T-helper 1 cell treated with Interleukin-12 subunit alpha and Interleukin-12 subunit beta and Interleukin-4 antibody, amounts not matched to agents 30 μg/mL and 1 μg/mL, for 36 hours (primary cell): ENCODE results near the gene SPRR2D.
"Not testable (repeated sequence)": the region's sequence is repeated elsewhere in the genome, so short reads cannot be mapped to it uniquely, and the experiment has no call there.

ENCODE experiments used
- H3K27ac Mint-ChIP-seq: one replicate; pipeline ENCODE4 v1.8.0; 2021; ENCODE audit warnings: mild to moderate bottlenecking, mixed read lengths
- H3K27me3 Mint-ChIP-seq: one replicate; pipeline ENCODE4 v1.8.0; 2021; ENCODE audit warnings: low read depth, mixed read lengths
- H3K36me3 Mint-ChIP-seq: one replicate; pipeline ENCODE4 v1.8.0; 2021; ENCODE audit warnings: low read depth, mixed read lengths
- H3K4me1 Mint-ChIP-seq: one replicate; pipeline ENCODE4 v1.8.0; 2021; ENCODE audit warnings: low read depth, mixed read lengths
- H3K4me3 Mint-ChIP-seq: one replicate; pipeline ENCODE4 v1.8.0; 2021; ENCODE audit warnings: mild to moderate bottlenecking, moderate library complexity, mixed read lengths
- H3K9me3 Mint-ChIP-seq: one replicate; pipeline ENCODE4 v1.8.0; 2021; ENCODE audit warnings: mixed read lengths

Gene SPRR2D

DNA sequence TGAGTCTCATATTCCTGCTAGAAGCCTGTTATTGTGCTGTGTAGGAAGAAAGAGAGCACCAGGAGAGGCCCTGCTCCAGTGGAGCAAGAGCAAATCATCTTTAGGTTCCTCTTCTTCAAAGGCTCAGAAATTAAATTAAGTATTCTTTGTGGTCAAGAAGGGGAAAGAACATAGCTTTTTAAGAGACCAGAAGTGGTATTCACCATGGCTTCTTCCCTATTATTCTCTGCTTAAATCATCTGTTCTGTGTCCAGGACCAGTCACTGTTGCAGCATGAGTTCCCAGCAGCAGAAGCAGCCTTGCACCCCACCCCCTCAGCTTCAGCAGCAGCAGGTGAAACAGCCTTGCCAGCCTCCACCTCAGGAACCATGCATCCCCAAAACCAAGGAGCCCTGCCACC is 8.8 kb downstream of the SPRR2D start:
- H3K9me3 Mint-ChIP-seq = no peaks in the 10 kb centered on the region

DNA sequence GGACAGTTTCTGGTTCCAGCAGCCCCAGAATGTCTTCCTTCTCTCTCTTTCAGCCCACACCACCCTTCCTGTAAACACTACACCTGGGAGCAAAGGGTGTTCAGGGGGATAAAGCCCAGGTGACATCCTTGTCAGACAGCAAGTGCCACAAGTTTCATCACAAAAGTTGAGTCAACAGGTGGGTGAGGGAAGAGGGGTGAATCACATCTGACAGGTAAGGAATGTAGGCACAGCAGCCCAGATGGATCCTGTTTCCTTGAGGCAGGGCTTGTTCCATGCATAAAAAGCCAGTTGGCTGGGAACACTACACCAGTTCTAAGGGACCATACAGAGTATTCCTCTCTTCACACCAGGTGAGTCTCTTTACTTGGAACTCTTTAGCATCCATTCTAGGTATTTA is 10.0 kb downstream of the SPRR2D start, which contains the start of gene SPRR1B:
Gene SPRR1B, plus strand, starts transcription at position 309 of the 400 bp plus-strand sequence. CDS start 1,143 bp downstream, outside the sequence.
- Mint-ChIP-seq H3K36me3 (no peaks in the 10 kb centered on the region), H3K9me3 (no peaks in the 10 kb centered on the region), H3K27ac (no peak within 1 kb of the TSS), H3K27me3 (no peaks in the 10 kb centered on the region), H3K4me1 (no peaks in the 10 kb centered on the region), H3K4me3 (no peak within 1 kb of the TSS)

More for the DNA sequence above, 8.8 kb downstream of the SPRR2D start:
- Mint-ChIP-seq H3K27ac (no peak overlapping the region), H3K4me1 (no peaks in the 10 kb centered on the region), H3K4me3 (no peak overlapping the region), H3K36me3 (no peaks in the 10 kb centered on the region), H3K27me3 (no peaks in the 10 kb centered on the region)

DNA sequence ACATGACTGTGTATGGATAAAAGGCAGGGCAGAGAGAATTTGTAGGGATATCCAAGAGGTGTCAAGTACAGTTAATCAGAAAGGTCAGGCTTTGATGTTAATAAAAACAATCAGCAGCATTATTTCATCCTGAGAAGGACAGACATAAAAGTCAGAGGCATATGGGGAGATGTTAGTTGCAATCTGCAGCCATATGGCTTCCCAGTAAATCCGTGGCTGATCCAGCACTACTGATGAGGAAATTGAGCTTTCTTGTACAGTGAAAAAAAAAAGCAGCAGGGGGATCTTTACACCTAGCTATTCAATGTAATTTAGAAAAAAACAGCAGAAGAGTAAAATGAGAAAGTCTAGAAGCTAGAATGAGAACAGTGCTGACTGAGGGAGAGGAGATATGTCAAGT is 12.2 kb downstream of the SPRR2D start:
- no peak overlapping the region for H3K27ac Mint-ChIP-seq
- H3K4me1 Mint-ChIP-seq = no peaks in the 10 kb centered on the region
- no peaks in the 10 kb centered on the region for H3K9me3 Mint-ChIP-seq
- H3K27me3 Mint-ChIP-seq = no peaks in the 10 kb centered on the region
- no peak overlapping the region for H3K4me3 Mint-ChIP-seq
- no peaks in the 10 kb centered on the region for H3K36me3 Mint-ChIP-seq

DNA sequence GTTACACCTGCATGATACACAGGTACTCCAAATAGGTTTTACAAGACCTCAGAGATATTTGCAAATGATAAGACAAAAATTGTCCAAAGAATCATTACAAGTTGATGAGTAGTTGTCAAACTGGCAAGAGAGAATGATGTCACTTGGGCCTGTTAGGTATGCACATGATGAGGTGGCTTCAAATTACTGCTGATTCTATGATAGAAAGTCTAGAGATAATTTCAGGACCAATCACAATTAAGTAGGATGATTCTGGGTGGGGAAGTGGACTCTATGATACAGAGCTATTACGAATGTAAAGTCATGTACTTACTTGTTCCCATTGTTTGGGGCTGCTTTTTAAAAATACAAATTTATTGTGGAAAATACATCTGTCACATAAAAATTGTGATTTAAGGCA is 15.1 kb downstream of the SPRR2D start:
- no peaks in the 10 kb centered on the region for H3K27me3 Mint-ChIP-seq
- no peaks in the 10 kb centered on the region for H3K36me3 Mint-ChIP-seq
- no peaks in the 10 kb centered on the region for H3K4me1 Mint-ChIP-seq
- H3K27ac Mint-ChIP-seq = no peak overlapping the region
- no peak overlapping the region for H3K4me3 Mint-ChIP-seq
- H3K9me3 Mint-ChIP-seq = no peaks in the 10 kb centered on the region

DNA sequence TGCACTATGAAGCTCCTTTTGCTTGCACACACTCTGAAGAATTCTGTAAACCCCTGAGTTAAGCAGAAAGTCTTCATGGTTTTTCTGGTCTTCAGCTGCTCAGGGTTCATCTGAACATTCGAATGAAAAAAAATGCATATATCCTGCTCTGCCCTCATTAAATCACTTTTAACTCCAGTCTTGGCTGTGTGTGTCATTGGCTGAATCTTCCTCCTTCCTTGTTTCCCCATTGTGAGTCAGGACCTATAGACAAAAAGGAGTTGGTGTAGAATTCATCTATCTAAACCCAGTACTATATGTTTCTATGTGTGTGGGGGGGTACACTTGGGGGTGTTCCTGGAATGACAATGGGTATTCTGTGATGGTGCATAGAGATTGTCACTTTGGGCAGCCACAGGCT is 16.5 kb downstream of the SPRR2D start:
- Mint-ChIP-seq H3K4me1 (no peaks in the 10 kb centered on the region), H3K4me3 (no peak overlapping the region), H3K36me3 (no peaks in the 10 kb centered on the region), H3K27ac (no peak overlapping the region), H3K9me3 (no peaks in the 10 kb centered on the region), H3K27me3 (no peaks in the 10 kb centered on the region)

DNA sequence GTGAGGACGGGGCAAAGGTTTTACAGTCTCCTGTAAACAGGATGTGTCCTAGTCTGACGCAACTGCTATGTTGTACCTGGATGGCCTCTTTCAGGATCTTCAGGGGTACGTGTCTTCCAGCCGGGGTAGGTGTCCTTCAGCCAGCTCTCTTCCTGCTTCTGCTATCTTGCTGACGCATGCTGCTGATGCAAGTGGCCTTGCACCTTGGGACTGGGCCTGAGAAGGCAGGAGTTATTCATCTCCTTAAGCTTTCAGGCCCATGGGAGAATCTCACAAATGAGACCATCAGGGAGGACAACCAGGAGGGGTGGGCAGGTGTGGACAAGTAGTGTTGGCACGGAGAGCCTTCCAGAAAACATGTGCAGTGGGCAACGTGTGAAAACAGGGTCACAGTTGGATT is 17.8 kb downstream of the SPRR2D start:
- H3K27me3 Mint-ChIP-seq = no peaks in the 10 kb centered on the region
- H3K9me3 Mint-ChIP-seq = no peaks in the 10 kb centered on the region
- H3K27ac Mint-ChIP-seq = no peak overlapping the region
- no peak overlapping the region for H3K4me3 Mint-ChIP-seq
- no peaks in the 10 kb centered on the region for H3K4me1 Mint-ChIP-seq
- no peaks in the 10 kb centered on the region for H3K36me3 Mint-ChIP-seq

DNA sequence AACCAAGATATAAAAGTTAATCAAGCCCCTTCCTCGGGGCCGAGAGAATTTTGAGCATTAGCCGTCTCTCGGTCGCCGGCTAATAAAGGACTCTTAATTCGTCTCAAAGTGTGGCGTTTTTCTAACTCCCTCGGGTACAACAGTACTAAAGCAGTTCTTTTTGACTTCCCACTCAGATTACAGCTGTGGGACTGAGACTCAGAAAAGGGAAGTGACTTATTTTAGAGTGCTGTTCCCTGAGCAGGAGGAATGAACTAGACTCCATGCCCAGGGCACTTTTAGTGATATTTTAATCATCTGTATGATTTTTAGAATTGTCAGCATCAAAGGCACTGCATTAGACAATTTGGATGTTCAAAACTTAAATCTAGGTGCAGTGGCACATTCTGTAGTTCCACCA is 18.6 kb downstream of the SPRR2D start:
- not testable (repeated sequence) for H3K27ac Mint-ChIP-seq

DNA sequence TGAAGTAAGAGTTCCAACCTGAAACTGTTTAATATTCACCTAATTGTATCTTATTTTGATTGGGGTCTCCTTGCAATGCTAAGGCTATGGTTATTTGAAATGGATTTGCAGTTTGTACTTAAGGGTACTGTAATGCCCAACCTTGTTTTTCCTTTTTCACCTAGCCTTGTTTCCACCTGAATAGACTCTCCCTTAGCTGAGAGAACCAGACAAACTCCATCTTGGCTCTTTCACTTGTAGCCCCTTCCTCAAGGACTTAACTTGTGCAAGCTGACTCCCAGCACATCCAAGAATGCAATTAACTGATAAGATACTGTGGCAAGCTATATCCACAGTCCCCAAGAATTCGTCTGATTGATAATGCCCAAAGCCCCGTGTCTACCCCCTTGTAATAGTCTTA is 19.1 kb downstream of the SPRR2D start:
- H3K36me3 Mint-ChIP-seq, H3K27me3 Mint-ChIP-seq, H3K27ac Mint-ChIP-seq, H3K4me1 Mint-ChIP-seq, H3K9me3 Mint-ChIP-seq, H3K4me3 Mint-ChIP-seq: not testable (repeated sequence)

More for the DNA sequence above, 18.6 kb downstream of the SPRR2D start:
- not testable (repeated sequence) for H3K4me3 Mint-ChIP-seq, H3K36me3 Mint-ChIP-seq, H3K27me3 Mint-ChIP-seq, H3K9me3 Mint-ChIP-seq, H3K4me1 Mint-ChIP-seq

DNA sequence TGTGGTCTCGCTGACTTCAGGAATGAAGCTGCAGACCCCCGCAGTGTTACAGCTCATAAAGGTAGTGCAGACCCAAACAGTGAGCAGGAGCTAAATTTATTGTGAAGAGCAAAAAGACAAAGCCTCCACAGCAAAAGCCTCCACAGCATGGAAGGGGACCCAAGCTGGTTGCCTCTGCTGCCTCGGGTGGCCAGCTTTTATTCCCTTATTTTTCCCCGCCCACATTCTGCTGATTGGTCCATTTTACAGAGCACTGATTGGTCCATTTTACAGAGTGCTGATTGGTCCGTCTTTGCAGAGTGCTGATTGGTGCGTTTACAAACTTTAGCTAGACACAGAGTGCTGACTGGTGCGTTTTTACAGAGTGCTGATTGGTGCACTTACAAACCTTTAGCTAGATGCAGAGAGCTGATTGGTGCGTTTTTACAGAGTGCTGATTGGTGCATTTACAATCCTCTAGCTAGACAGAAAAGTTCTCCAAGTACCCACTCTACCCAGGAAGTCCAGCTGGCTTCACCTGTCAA is 29.6 kb downstream of the SPRR2D start:
- H3K27ac Mint-ChIP-seq, H3K27me3 Mint-ChIP-seq, H3K4me3 Mint-ChIP-seq, H3K9me3 Mint-ChIP-seq, H3K4me1 Mint-ChIP-seq, H3K36me3 Mint-ChIP-seq: not testable (repeated sequence)

DNA sequence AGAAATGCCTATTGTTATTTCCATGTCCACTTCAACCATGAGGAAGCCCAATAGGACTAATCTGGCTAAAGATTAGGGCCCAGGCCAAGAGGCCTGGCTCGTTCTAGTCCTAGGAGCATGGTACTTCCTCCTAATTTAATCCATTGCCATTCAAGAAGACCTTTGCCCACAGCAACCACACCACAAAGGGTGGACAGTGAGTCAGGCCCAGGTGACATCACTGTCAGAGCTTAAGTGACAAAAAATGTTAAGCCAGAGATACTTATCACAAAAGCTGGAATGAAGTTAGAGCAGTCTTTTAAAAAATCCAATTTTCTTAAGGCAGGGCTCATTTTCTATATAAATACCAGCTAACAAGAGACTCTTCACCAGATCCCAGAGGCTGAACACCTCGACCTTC is 39.5 kb downstream of the SPRR2D start, which contains the start of gene SPRR3:
Gene SPRR3, plus strand, starts transcription at position 368 of the 400 bp plus-strand sequence. CDS start 1,272 bp downstream, outside the sequence.
- H3K9me3 Mint-ChIP-seq = no peaks in the 10 kb centered on the region
- H3K27ac Mint-ChIP-seq = no peak within 1 kb of the TSS
- no peaks in the 10 kb centered on the region for H3K4me1 Mint-ChIP-seq
- H3K36me3 Mint-ChIP-seq = no peaks in the 10 kb centered on the region
- H3K27me3 Mint-ChIP-seq = no peaks in the 10 kb centered on the region
- H3K4me3 Mint-ChIP-seq = no peak within 1 kb of the TSS

DNA sequence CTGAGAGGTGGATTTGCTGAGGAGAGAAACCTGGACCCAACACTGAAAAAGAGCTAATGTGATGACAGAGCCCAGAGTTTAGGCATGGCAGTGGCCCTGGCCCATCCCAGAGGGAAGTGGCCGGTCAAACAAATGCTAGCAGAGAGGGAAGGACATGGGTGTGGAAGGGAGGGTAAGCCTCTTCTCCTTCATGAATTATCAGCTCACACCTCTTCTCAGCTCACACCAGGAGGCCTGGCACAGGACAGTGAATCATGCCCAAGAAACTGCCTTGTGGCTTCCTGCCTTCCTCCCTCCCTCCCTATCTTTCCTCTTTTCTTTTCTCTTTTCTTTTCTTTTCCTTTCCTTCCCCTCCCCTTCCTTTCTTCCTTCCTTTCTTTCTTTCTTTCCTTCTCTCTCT is 40.6 kb downstream of the SPRR2D start:
- H3K9me3 Mint-ChIP-seq = no peaks in the 10 kb centered on the region
- no peak overlapping the region for H3K4me3 Mint-ChIP-seq
- no peaks in the 10 kb centered on the region for H3K4me1 Mint-ChIP-seq
- H3K27ac Mint-ChIP-seq = no peak overlapping the region
- peaks cover 2% of the 10 kb centered on the region for H3K27me3 Mint-ChIP-seq
- H3K36me3 Mint-ChIP-seq = no peaks in the 10 kb centered on the region

DNA sequence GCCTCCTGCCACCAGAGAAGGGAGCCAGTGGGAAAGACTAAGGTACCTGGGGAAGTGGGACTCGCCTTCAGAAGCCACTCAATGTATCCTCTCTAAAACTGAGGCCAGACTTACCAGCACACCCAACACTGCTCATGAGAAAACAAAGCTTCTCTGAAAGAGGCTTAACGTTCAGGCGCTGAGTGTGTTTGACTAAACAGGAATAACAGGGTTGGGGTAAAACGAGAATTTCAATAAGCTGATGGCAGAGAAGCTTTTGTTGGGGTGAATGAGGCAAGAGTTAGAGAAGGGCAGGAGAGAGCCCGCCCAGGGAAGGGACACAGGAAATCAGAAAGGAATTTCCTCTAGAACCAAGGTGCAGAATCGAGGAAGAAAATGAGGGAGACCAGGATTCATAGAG is 41.1 kb downstream of the SPRR2D start:
- no peaks in the 10 kb centered on the region for H3K4me1 Mint-ChIP-seq
- H3K4me3 Mint-ChIP-seq = no peak overlapping the region
- H3K27me3 Mint-ChIP-seq = peaks cover 6% of the 10 kb centered on the region
- no peaks in the 10 kb centered on the region for H3K36me3 Mint-ChIP-seq
- H3K27ac Mint-ChIP-seq = no peak overlapping the region
- no peaks in the 10 kb centered on the region for H3K9me3 Mint-ChIP-seq

DNA sequence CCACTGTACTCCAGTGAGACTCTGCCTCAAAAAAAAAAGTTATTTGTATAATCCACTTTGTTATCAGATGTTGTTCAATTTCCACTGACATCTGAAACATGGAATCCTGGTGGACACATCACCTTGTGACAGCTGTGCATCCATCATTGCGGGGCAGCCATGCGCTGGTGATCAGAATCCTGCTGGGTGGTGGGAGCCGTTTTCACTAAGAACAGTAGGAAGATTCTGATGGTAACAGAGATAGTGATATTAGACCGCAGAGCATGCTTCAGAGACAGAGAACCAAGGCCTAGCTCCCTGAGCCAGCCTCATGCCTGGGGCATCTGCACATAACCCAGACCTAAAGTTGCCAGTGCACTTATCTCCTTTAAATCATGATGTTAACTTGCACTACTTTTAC is 42.4 kb downstream of the SPRR2D start:
- Mint-ChIP-seq H3K27ac (no peak overlapping the region), H3K4me1 (no peaks in the 10 kb centered on the region), H3K27me3 (peaks cover 9% of the 10 kb centered on the region), H3K36me3 (no peaks in the 10 kb centered on the region), H3K4me3 (no peak overlapping the region), H3K9me3 (no peaks in the 10 kb centered on the region)

DNA sequence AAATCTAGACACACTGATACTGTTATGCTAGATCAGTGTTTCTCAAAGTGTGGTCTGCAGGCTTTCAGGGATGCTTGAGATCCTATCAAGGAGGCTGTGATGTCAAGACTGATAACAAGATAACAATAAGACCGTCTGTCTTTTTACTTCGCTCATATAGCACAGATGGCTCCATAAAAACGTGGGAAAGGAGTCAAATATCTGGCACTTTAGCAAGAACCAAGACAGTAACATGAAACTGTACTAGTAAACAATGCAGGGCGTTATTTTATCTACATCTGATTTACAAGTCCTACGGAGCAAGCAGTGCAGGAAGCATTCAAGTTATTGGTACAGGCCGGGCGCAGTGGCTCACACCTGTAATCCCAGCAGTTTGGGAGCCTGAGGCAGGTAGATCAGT is 43.0 kb downstream of the SPRR2D start:
- H3K27ac Mint-ChIP-seq = no peak overlapping the region
- no peaks in the 10 kb centered on the region for H3K4me1 Mint-ChIP-seq
- no peak overlapping the region for H3K4me3 Mint-ChIP-seq
- H3K27me3 Mint-ChIP-seq = peaks cover 9% of the 10 kb centered on the region
- no peaks in the 10 kb centered on the region for H3K9me3 Mint-ChIP-seq
- no peaks in the 10 kb centered on the region for H3K36me3 Mint-ChIP-seq

DNA sequence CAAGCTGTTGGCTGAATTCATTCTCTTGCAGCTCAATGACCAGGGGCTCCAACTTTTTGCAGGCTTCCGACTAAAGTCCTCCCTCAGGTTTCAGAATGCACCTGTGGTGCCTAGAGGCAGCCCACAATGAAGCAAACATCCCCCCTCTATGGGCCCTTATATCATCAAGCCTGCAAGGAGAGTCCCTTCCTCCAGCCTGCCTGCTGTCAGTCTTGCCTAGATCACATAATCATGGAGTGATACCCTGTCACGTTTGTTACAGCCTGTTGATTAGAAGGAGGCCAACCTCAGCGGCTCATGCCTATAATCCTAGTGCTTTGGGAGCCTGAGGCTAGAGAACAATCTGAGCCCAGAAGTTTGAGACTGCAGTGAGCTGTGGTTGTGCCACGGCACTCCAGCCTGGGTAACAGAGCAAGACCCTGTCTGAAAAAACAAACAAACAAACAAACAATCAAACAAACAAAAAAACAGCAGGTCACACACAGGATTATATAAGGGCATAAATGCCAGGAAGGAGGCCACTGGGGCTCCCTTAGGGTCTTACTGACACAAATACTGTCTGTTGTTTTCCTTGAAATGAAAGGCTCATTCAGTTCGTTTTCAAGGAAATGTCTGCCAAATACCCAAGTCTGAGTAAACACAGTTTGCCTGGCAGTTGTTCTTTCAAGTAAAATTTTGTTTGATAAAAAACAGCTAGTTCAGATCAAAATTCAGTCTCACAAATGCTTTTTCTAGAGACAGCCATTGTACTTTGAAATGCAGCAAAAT is 44.1 kb downstream of the SPRR2D start:
- Mint-ChIP-seq H3K36me3 (no peaks in the 10 kb centered on the region), H3K9me3 (no peaks in the 10 kb centered on the region), H3K27me3 (peaks cover 9% of the 10 kb centered on the region), H3K4me1 (no peaks in the 10 kb centered on the region), H3K4me3 (no peak overlapping the region), H3K27ac (no peak overlapping the region)
